CD4-positive, alpha-beta T cell (primary cell): Measurements from ENCODE around the gene DACT3. TPM values are rescaled to one million over a fixed set of nuclear protein-coding genes. Genes with fewer than 3 reads are reported as not detected.

ENCODE experiments used
- ATAC-seq: fragments of 200-7000 bp; cut with Tn5 transposase; one replicate; pipeline ENCODE4 v1.10.0; 2022; ENCODE audit warnings: mild to moderate bottlenecking; ENCODE audit not compliant: poor library complexity
- CTCF ChIA-PET: fragments of 350-600 bp; sonication (Branson Sonifier 250); formaldehyde crosslinking; loops from one replicate; lab custom pipeline; 2021; ENCODE audit warnings: antibody characterized with exemption, inconsistent platforms; lab: Charles Lee
- POLR2A ChIA-PET: fragments of 350-600 bp; sonication (Branson Sonifier 250); formaldehyde crosslinking; loops from one replicate; lab custom pipeline; 2021; ENCODE audit warnings: antibody characterized with exemption, inconsistent platforms; lab: Charles Lee
- DNase-seq, 14 experiments: peaks; one replicate each; pipeline ENCODE4 v3.0.0-alpha.2; 2013 to 2020; ENCODE audit warnings: mixed read lengths in 2 of 14
- H3K27ac ChIP-seq, 2 donors: one replicate each; pipeline versions ENCODE4 v1.5.1 to v1.7.0; 2013; ENCODE audit warnings: low read length in 2 of 2, low read depth in 1 of 2, mild to moderate bottlenecking in 1 of 2
- H3K27me3 ChIP-seq, 2 experiments: 1 replicate in 1 of 2; 2 replicates in 1 of 2; pipeline versions ENCODE4 v1.6.1 to v1.7.0; 2013; ENCODE audit warnings: low read length in 2 of 2, control low read depth in 1 of 2, mild to moderate bottlenecking in 1 of 2, moderate library complexity in 1 of 2; ENCODE audit not compliant: insufficient read depth in 2 of 2, control insufficient read depth in 1 of 2
- H3K36me3 ChIP-seq: one replicate; pipeline ENCODE4 v1.6.1; 2013; ENCODE audit warnings: low read length, control low read depth; ENCODE audit not compliant: insufficient read depth
- H3K4me1 ChIP-seq: one replicate; pipeline ENCODE4 v1.6.1; 2013; ENCODE audit warnings: low read length, control low read depth; ENCODE audit not compliant: insufficient read depth
- H3K4me3 ChIP-seq: one replicate; pipeline ENCODE4 v1.5.1; 2013; ENCODE audit warnings: mild to moderate bottlenecking, low read length, moderate library complexity
- H3K9me3 ChIP-seq, 2 experiments: 1 replicate in 1 of 2; 2 replicates in 1 of 2; pipeline versions ENCODE4 v1.6.1 to v1.7.0; 2013; ENCODE audit warnings: low read length in 2 of 2, mild to moderate bottlenecking in 2 of 2, control low read depth in 1 of 2, moderate library complexity in 1 of 2; ENCODE audit not compliant: control insufficient read depth in 1 of 2, insufficient read depth in 1 of 2
- H3K27ac Mint-ChIP-seq: one replicate; pipeline ENCODE4 v1.8.0; 2020; ENCODE audit warnings: mixed read lengths
- H3K27me3 Mint-ChIP-seq: one replicate; pipeline ENCODE4 v1.8.0; 2021; ENCODE audit warnings: mixed read lengths
- H3K36me3 Mint-ChIP-seq: one replicate; pipeline ENCODE4 v1.8.0; 2021; ENCODE audit warnings: low read depth, mixed read lengths
- H3K4me1 Mint-ChIP-seq: one replicate; pipeline ENCODE4 v1.8.0; 2021; ENCODE audit warnings: low read depth, mixed read lengths
- H3K4me3 Mint-ChIP-seq: one replicate; pipeline ENCODE4 v1.8.0; 2020; ENCODE audit warnings: mild to moderate bottlenecking, mixed read lengths
- H3K9me3 Mint-ChIP-seq: one replicate; pipeline ENCODE4 v1.8.0; 2020; ENCODE audit warnings: mixed read lengths
- CTCF ChIP-seq: fragments of 200-600 bp; IDR thresholded peaks from one replicate; pipeline ENCODE4 v1.8.0; 2022; ENCODE audit warnings: antibody characterized with exemption, mild to moderate bottlenecking
- intact Hi-C, 2 experiments: fragments of 100-400 bp; cut with DNase I in 1 of 2; cut with micrococcal nuclease in 1 of 2; formaldehyde crosslinking; loops; one replicate each; pipeline versions ENCODE4 v1.15.1 to v1.9.0; 2023 to 2025; cut with DNase I, micrococcal nuclease
- total RNA-seq, 174 experiments: library from RNA in 2 of 174; stranded (reverse) in 2 of 174; gene quantifications; one replicate each; pipeline ENCODE4 v1.2.3 and lab custom pipeline; 2021 to 2026

The DACT3 gene
- total RNA-seq, 2 experiments from 2014 or later: 0.11 TPM

- no peak for ATAC-seq
- H3K27ac Mint-ChIP-seq: no peak overlapping the region
- ChIA-PET POLR2A (no interaction called here), CTCF (no interaction called here)
- no peak for DNase-seq
- Histone ChIP-seq H3K9me3 (no peaks in the 10 kb centered on the region), H3K4me1 (no peaks in the 10 kb centered on the region), H3K27ac (no peak overlapping the region), H3K27me3 (no peaks in the 10 kb centered on the region), H3K36me3 (peaks cover 26% of the 10 kb centered on the region), H3K4me3 (no peak overlapping the region)
- intact Hi-C loops: no loop called here
- no peaks in the 10 kb centered on the region for H3K4me1 Mint-ChIP-seq
- H3K27me3 Mint-ChIP-seq: no peaks in the 10 kb centered on the region
- H3K9me3 Mint-ChIP-seq: peaks cover 2% of the 10 kb centered on the region
- peaks cover 40% of the 10 kb centered on the region for H3K36me3 Mint-ChIP-seq
- no peak for TF ChIP-seq CTCF
- H3K4me3 Mint-ChIP-seq: no peak overlapping the region
Observed at GRCh38 chr19:46670813-46671212, 9.8 kb upstream of the DACT3 start.

GRCh38 chr19:46668662-46669061 is 7.7 kb upstream of the DACT3 start:
- CTCF ChIA-PET: no interaction called here
- Histone ChIP-seq H3K4me1 (no peaks in the 10 kb centered on the region), H3K9me3 (no peaks in the 10 kb centered on the region), H3K4me3 (no peak overlapping the region), H3K27me3 (no peaks in the 10 kb centered on the region), H3K27ac (no peak overlapping the region), H3K36me3 (peaks cover 9% of the 10 kb centered on the region)
- peaks cover 19% of the 10 kb centered on the region for H3K36me3 Mint-ChIP-seq
- H3K9me3 Mint-ChIP-seq: peaks cover 2% of the 10 kb centered on the region
- intact Hi-C loops: loop anchor here in 1 of 2 experiments (10.0 kb wide), 1 partner anchor 274 kb away; no protein-coding TSS in a partner anchor
- no peaks in the 10 kb centered on the region for H3K27me3 Mint-ChIP-seq
- no peak for DNase-seq
- no peaks in the 10 kb centered on the region for H3K4me1 Mint-ChIP-seq
- ATAC-seq: no peak
- TF ChIP-seq CTCF: no peak
- H3K27ac Mint-ChIP-seq: no peak overlapping the region
- POLR2A ChIA-PET: no interaction called here
- no peak overlapping the region for H3K4me3 Mint-ChIP-seq

- ATAC-seq (no peak), DNase-seq (no peak)
- Mint-ChIP-seq H3K4me1 (peaks cover 14% of the 10 kb centered on the region), H3K36me3 (no peaks in the 10 kb centered on the region), H3K27ac (no peak overlapping the region), H3K9me3 (no peaks in the 10 kb centered on the region), H3K27me3 (peaks cover 5% of the 10 kb centered on the region), H3K4me3 (no peak overlapping the region)
- H3K27ac ChIP-seq: no peak overlapping the region
- H3K9me3 ChIP-seq: peaks cover 0 to 5% of the 10 kb centered on the region in 2 experiments
- ChIA-PET POLR2A (no interaction called here), CTCF (interaction anchor here (1.8 kb wide), 1 partner anchor 51 kb away, joined by 6 read pairs; no protein-coding TSS in a partner anchor)
- intact Hi-C loops: loop anchor here in 1 of 2 experiments (10.0 kb wide), 1 partner anchor 270 kb away; no protein-coding TSS in a partner anchor
- peaks cover 5 to 6% of the 10 kb centered on the region in 2 experiments for H3K27me3 ChIP-seq
- TF ChIP-seq CTCF: no peak
- peaks cover 19% of the 10 kb centered on the region for H3K4me1 ChIP-seq
- H3K36me3 ChIP-seq: no peaks in the 10 kb centered on the region
- H3K4me3 ChIP-seq: no peak overlapping the region
Observed at GRCh38 chr19:46665072-46665471, 4.1 kb upstream of the DACT3 start.
